ENCODE data around the gene SYS1.

Gene SYS1

GRCh38 chr20:45387274-45387673 is 24.3 kb downstream of the SYS1 start:
- DNase-seq (ENCODE audit: low read depth, low spot score): no peak

- no peak for DNase-seq (ENCODE audit: low read depth, low spot score)
These were observed 28.0 kb downstream of the SYS1 start for GRCh38 chr20:45390931-45391330.

GRCh38 chr20:45391559-45391958 is 28.6 kb downstream of the SYS1 start:
- DNase-seq (ENCODE audit: low read depth, low spot score): no peak

GRCh38 chr20:45392733-45393132 is 29.8 kb downstream of the SYS1 start:
- DNase-seq (ENCODE audit: low read depth, low spot score): no peak

- DNase-seq (ENCODE audit: low read depth, low spot score): no peak
These were observed 31.5 kb downstream of the SYS1 start for GRCh38 chr20:45394221-45395113.

DNA sequence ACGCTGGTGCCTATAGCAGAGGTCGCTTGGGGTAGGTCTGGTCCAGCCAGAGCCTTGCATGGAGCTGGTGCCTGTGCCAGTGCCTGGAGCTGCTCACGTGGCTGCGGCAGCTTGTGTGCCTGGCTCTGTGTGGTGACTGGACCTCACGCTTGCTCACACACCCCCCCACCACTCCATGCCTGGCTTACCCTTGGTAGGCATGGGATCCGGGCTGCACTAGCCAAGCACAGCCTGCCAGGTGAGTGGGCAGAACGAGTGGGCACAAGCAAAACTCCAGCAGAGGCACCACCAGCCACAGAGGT is 32.1 kb downstream of the SYS1 start:
- DNase-seq (ENCODE audit: low read depth, low spot score): no peak

DNA sequence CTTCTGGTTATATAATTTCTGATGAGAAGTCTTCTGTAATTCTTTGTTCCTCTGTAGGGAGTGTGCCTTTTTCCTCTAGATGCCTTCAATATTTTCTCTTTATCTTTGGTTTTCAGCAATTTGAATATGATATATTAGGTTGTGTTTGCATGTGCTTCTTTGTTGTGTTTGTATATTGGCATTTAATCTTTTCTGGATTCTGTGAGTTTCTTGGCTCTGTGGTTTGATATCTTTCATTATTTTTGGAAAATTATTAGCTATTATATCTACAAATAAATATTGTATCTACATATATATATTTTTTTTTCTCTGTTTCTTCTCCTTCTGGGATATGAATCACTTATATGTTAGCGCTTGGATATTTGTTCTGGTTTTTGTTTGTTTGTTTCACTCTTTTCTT is 36.1 kb downstream of the SYS1 start:
- no peak for DNase-seq (ENCODE audit: low read depth, low spot score)

DNA sequence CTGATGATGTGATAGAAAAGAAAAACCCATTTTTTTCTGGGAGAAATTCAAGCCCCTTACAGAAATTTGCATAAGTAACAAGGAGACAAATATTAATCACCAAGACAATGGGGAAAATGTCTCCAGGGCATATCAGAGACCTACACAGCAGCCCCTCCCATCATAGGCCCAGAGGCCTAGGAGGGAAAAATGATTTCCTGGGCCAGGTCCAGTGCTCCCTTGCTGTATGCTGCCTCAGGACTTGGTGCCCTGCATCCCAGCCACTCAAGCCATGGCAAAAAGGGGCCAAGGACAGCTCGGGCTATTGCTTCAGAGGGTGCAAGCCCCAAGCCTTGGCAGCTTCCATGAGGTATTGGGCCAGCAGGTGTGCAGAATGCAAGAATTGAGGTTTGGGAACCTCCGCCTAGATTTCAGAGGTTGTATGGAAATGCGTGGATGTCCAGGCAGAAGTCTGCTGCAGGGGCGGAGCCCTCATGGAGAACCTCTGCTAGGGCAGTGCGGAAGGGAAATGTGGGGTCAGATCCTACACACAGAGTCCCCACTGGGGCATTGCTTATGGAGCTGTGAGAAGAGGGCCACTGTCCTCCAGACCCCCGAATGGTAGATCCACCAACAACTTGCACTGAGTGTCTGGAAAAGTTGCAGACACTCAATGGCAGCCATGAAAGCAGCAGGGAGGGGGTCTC is 37.5 kb downstream of the SYS1 start:
- DNase-seq (ENCODE audit: low read depth, low spot score): no peak

GRCh38 chr20:45402946-45403345 is 40.0 kb downstream of the SYS1 start:
- no peak for DNase-seq (ENCODE audit: low read depth, low spot score)

DNA sequence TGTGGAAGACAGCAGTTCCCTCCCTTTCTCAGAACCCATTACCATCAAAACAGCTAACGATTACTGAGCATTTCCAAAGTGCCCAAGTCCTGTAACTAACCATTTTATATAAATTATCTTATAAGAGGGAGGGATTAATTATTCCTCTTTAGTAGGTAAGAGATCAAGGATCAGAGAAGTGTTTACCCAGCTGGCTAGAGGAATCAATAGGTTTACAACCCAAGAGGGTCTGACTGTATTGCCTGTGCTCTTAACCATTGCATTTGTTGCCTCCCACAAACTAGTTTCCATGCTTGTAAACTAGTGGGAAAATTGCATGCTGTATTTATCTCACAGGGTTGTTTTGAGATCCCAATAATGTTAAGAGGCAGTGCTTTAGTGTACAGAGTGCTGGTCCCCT is 41.5 kb downstream of the SYS1 start:
- DNase-seq (ENCODE audit: low read depth, low spot score): no peak

DNA sequence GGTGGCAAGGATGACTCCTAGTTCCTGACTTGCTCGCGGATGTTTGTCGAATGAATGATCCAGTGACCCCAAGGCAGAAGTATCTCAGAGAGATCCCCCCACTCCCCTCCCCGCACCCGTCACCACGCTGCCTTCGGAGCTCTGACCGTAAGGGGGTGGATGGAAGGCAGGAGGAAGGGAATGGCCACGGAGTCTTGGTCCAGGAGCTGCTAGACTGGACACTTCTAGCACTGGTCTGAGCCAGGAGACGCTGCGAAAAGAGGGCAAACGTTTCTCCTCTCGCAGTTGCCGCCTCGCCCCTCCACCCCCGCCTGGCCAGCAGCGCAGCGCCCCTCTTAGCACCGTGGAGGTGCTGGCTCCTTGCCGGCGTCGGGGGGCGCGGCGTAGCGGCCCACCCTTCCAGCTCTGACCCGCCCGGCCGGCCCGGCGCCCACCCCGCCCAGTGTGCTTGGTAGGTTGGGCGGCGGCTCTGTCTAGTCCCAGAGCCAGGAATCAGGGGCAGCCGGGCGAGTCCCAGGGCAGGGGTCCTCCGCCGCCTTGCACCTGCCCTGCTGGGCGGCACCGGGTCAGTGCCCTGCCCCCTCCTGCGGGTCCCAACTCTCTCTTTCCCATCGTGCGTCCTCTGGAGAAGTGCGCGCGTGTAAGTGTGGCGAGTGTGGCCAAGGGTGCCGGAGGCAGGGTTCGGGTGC is 42.8 kb downstream of the SYS1 start:
- no peak for DNase-seq (ENCODE audit: low read depth, low spot score)

DNA sequence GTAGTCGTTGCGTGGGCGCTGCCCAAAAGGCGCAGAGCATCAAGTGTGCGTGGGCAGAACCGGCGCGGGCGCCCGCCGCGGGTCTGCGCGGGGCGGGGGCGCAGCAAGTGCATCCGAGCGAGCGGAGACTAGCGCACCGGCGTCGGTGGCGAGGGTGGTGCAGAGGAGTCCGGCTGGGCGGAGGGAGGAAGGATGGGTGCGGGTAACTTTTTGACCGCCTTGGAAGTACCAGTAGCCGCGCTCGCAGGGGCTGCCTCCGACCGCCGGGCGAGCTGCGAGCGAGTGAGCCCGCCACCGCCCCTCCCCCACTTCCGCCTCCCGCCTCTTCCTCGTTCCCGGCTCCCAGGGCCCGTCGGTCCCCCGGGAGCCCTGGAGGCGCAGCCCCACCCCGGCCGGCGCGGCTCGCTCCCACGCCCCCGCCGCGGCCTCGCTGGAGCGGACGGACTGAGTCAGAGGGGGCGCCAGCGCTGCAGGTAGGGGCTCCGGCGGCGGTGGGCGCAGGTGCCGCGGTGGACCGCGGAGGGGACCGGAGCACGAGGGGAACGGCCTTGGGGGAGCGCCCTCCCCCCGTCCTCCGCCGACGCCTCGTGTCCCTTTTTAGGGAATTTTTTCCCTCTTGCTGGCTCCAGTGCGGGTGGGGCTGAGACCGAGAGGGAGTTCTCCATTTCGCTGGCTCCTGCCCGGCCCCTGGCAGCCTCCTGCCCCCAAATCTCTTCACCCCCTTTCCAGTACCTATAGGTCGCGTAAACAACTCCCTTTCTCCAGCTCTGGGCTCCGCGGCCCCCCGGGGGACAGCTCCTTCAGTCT is 43.5 kb downstream of the SYS1 start:
- no peak for DNase-seq (ENCODE audit: low read depth, low spot score)

DNA sequence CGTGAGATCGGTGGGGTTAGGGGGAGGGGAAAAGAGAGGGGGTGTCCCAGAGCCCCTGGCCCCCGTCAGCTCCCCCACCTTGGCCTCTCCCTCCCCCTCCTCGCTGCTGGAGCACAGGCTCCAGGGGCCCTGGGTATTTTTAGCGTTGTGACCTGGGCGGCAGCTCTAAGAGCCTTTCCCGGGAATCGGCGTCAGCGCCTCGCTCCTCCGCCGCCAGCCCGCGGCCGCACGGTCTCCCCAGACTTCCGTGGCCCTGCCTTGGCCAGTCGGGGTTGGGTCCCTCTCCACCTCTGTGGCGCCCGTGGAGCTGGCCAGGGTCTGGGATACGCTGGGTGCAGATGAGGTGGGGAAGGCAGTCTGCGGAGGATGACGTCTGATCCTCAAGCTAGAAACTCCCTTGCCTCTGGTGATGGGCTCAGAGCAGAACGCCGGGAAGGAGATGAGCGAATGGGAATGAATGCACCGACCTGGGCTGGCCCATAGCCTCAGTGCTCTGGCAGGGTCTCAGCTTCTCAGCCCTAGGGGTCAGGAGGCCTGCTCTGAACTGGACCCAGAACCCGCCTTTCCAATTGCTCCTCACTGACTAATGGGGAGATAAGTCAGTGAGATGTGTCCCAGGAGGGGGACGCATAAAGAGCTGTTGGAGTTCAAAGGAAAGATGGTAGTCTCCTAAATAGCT is 44.2 kb downstream of the SYS1 start:
- no peak for DNase-seq (ENCODE audit: low read depth, low spot score)

DNA sequence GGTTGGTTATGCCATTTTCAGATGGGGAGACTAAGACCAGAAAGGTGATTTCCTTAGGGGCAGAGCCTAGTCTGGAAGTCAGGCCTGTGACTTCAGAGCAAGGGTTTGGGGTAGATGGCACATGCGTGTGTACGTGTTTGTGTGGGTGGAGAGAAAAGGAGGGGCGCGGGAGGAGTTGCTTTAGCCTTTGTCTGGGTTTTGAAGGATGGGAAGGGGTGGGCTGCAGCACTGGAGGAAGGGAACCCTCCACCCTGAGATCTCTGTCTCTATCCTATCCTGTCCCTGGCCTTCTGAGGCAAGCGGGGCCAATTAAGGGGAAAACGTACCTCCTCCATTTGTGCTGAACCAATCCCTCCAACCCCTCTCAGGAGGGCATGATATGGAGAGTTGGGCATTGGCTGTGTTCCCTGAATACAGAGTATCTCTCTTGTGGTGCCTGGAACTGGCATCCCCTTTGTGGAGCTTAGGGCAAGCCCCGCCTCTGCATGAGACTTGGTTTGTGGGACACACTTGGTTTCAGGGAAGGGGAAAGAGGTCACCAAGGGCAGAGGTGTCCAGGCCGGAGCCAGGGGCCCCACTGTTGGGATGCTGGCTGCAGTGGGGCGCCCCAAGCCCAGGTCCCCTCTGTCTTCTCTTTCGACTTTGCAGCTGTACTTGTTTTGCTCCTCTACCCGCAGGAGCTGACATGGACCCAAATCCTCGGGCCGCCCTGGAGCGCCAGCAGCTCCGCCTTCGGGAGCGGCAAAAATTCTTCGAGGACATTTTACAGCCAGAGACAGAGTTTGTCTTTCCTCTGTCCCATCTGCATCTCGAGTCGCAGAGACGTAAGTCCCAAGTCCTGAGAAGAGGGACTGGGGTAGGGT is 45.1 kb downstream of the SYS1 start, which contains the start of gene DBNDD2:
DBNDD2 (plus strand) TSS at position 507 of the 863 bp plus-strand sequence; CDS start at position 686, 179 bp downstream.
- no peak for DNase-seq (ENCODE audit: low read depth, low spot score)

- no peak for DNase-seq (ENCODE audit: low read depth, low spot score)
These were observed 45.8 kb downstream of the SYS1 start for GRCh38 chr20:45408646-45409213.

DNA sequence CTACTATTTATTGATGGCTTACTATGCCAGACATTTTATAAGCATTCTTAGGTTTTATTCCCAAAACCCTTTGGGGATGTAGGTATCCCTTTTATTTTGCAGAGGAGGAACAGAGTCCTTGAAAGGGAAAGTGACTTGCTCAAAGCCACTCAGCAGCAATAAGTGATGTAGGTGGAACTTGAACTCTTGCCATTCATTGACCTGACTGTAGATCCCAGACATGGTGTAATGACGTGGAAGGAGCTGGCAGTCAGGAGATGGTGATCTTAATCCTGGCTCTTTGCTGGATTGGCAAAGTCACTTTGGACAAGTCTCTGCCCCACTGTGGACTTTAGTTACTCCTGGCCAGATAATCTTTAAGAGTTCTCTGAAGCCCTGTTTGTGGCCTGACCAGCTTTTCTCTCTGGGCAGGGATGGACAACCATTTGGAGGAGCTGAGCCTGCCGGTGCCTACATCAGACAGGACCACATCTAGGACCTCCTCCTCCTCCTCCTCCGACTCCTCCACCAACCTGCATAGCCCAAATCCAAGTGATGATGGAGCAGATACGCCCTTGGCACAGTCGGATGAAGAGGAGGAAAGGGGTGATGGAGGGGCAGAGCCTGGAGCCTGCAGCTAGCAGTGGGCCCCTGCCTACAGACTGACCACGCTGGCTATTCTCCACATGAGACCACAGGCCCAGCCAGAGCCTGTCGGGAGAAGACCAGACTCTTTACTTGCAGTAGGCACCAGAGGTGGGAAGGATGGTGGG is 46.7 kb downstream of the SYS1 start:
- DNase-seq (ENCODE audit: low read depth, low spot score): no peak

GRCh38 chr20:45410887-45411286 is 47.9 kb downstream of the SYS1 start:
- DNase-seq (ENCODE audit: low read depth, low spot score): no peak

GRCh38 chr20:45412653-45413052 is 49.7 kb downstream of the SYS1 start:
- no peak for DNase-seq (ENCODE audit: low read depth, low spot score)

DNA sequence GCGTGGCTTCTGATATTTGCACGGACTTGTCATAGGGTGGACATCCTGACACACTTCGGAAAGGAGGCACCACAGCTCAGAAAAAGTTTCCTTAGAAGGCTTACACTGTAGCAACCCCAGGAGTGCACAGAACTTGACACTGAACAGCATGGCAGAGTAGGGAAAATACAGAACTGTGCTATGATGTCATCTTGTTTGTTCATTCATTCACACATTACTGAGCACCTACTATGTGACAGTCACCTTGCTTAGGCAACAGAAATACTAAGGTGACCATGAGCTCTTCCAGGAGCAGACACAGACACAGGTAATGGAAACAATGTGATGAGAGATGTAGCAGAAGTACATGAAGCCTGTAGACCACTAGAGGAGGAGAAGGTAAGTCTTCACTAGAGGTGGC is 50.5 kb downstream of the SYS1 start:
- DNase-seq (ENCODE audit: low read depth, low spot score): no peak

Measured in brain pericyte (primary cell).